Measurements from ENCODE around the gene CACNB2.

The CACNB2 gene

GRCh38 chr10:18140149-18140956, at the start of gene CACNB2:
Gene CACNB2 (plus strand): TSS chr10:18140424.
- DNase-seq: peak; percentile 59

GRCh38 chr10:18094332-18094731, 45.9 kb upstream of the CACNB2 start:
- DNase-seq: no peak

- no peak for DNase-seq
These were observed 45.4 kb upstream of the CACNB2 start for GRCh38 chr10:18094793-18095192.

GRCh38 chr10:18097524-18097923, 42.7 kb upstream of the CACNB2 start:
- DNase-seq: no peak

- DNase-seq: no peak
These were observed 42.0 kb upstream of the CACNB2 start for GRCh38 chr10:18098201-18098600.

GRCh38 chr10:18099415-18099814, 40.8 kb upstream of the CACNB2 start:
- no peak for DNase-seq

GRCh38 chr10:18100669-18101068, 39.6 kb upstream of the CACNB2 start:
- no peak for DNase-seq

- DNase-seq: no peak
These were observed 37.8 kb upstream of the CACNB2 start for GRCh38 chr10:18102404-18102803.

GRCh38 chr10:18104223-18104872, 35.9 kb upstream of the CACNB2 start:
- peak; percentile 61 for DNase-seq

GRCh38 chr10:18109341-18109870, 30.8 kb upstream of the CACNB2 start:
- DNase-seq: no peak

GRCh38 chr10:18113881-18114280, 26.3 kb upstream of the CACNB2 start:
- DNase-seq: no peak

- no peak for DNase-seq
These were observed 22.9 kb upstream of the CACNB2 start for GRCh38 chr10:18117276-18117675.

GRCh38 chr10:18122753-18123152, 17.5 kb upstream of the CACNB2 start:
- peak; percentile 37 for DNase-seq

GRCh38 chr10:18133046-18133445, 7.2 kb upstream of the CACNB2 start:
- DNase-seq: no peak

- no peak for DNase-seq
These were observed 5.7 kb upstream of the CACNB2 start for GRCh38 chr10:18134509-18134908.

GRCh38 chr10:18134921-18135320, 5.3 kb upstream of the CACNB2 start:
- no peak for DNase-seq

- no peak for DNase-seq
These were observed 4.0 kb upstream of the CACNB2 start for GRCh38 chr10:18136073-18136791.

- no peak for DNase-seq
These were observed 3.1 kb upstream of the CACNB2 start for GRCh38 chr10:18137111-18137510.

GRCh38 chr10:18140957-18141845, 977 bp downstream of the CACNB2 start:
- DNase-seq: peak; percentile 32

- no peak for DNase-seq
These were observed 1.9 kb downstream of the CACNB2 start for GRCh38 chr10:18142151-18142550.

GRCh38 chr10:18144396-18144795, 4.2 kb downstream of the CACNB2 start:
- DNase-seq: no peak

GRCh38 chr10:18144928-18145327, 4.7 kb downstream of the CACNB2 start:
- peak; percentile 14 for DNase-seq

All from NCI-H82 (cell line).